Skin epidermis (tissue), 12 donors: Measurements from ENCODE around the gene CCDC60.

ENCODE experiments used
- H3K27ac ChIP-seq, 21 experiments: fragments of 200-600 bp; sonication (generic) in 11 of 21; one replicate each; pipeline ENCODE4 v1.5.0; 2020; ENCODE audit warnings: mild to moderate bottlenecking in 3 of 21, inconsistent platforms in 2 of 21, moderate library complexity in 2 of 21
- H3K4me3 ChIP-seq, 7 experiments: fragments of 200-600 bp; sonication (generic) in 2 of 7; one replicate each; pipeline ENCODE4 v1.5.0; 2020; ENCODE audit warnings: inconsistent platforms in 2 of 7, mild to moderate bottlenecking in 2 of 7, moderate library complexity in 1 of 7

Gene CCDC60

GRCh38 chr12:119431151-119431550 is 96.6 kb downstream of the CCDC60 start:
- Histone ChIP-seq H3K27ac (no peak overlapping the region), H3K4me3 (no peak overlapping the region)

GRCh38 chr12:119432949-119433348 is 98.4 kb downstream of the CCDC60 start:
- H3K4me3 ChIP-seq: no peak overlapping the region
- H3K27ac ChIP-seq: no peak overlapping the region

GRCh38 chr12:119440803-119441360 is 106.4 kb downstream of the CCDC60 start:
- H3K27ac ChIP-seq: no peak overlapping the region
- H3K4me3 ChIP-seq: no peak overlapping the region

- Histone ChIP-seq H3K27ac (no peak overlapping the region), H3K4me3 (no peak overlapping the region)
These were observed 110.0 kb downstream of the CCDC60 start for GRCh38 chr12:119444462-119445044.

GRCh38 chr12:119446459-119446858 is 111.9 kb downstream of the CCDC60 start:
- Histone ChIP-seq H3K27ac (no peak overlapping the region), H3K4me3 (no peak overlapping the region)

- H3K27ac ChIP-seq: no peak overlapping the region
These were observed 112.6 kb downstream of the CCDC60 start for GRCh38 chr12:119447126-119447525.

GRCh38 chr12:119447618-119448017 is 113.1 kb downstream of the CCDC60 start:
- no peak overlapping the region for H3K4me3 ChIP-seq
- no peak overlapping the region for H3K27ac ChIP-seq

More at GRCh38 chr12:119447126-119447525, 112.6 kb downstream of the CCDC60 start:
- no peak overlapping the region for H3K4me3 ChIP-seq

GRCh38 chr12:119448611-119449131 is 114.1 kb downstream of the CCDC60 start:
- Histone ChIP-seq H3K27ac (no peak overlapping the region), H3K4me3 (no peak overlapping the region)

GRCh38 chr12:119450771-119451170 is 116.2 kb downstream of the CCDC60 start:
- Histone ChIP-seq H3K27ac (no peak overlapping the region), H3K4me3 (no peak overlapping the region)

- no peak overlapping the region for H3K27ac ChIP-seq
- H3K4me3 ChIP-seq: no peak overlapping the region
These were observed 122.3 kb downstream of the CCDC60 start for GRCh38 chr12:119456824-119457223.

- H3K27ac ChIP-seq: no peak overlapping the region
- H3K4me3 ChIP-seq: no peak overlapping the region
These were observed 122.7 kb downstream of the CCDC60 start for GRCh38 chr12:119457271-119457670.

- H3K4me3 ChIP-seq: no peak overlapping the region
- H3K27ac ChIP-seq: no peak overlapping the region
These were observed 125.0 kb downstream of the CCDC60 start for GRCh38 chr12:119459481-119459880.

GRCh38 chr12:119460876-119461275 is 126.3 kb downstream of the CCDC60 start:
- no peak overlapping the region for H3K4me3 ChIP-seq
- H3K27ac ChIP-seq: no peak overlapping the region

- no peak overlapping the region for H3K4me3 ChIP-seq
- H3K27ac ChIP-seq: no peak overlapping the region
These were observed 127.2 kb downstream of the CCDC60 start for GRCh38 chr12:119461636-119462214.

- Histone ChIP-seq H3K27ac (no peak overlapping the region), H3K4me3 (no peak overlapping the region)
These were observed 128.8 kb downstream of the CCDC60 start for GRCh38 chr12:119463211-119463926.

GRCh38 chr12:119468296-119468695 is 133.8 kb downstream of the CCDC60 start:
- Histone ChIP-seq H3K27ac (no peak overlapping the region), H3K4me3 (no peak overlapping the region)

GRCh38 chr12:119475650-119476049 is 141.1 kb downstream of the CCDC60 start:
- Histone ChIP-seq H3K4me3 (no peak overlapping the region), H3K27ac (no peak overlapping the region)

GRCh38 chr12:119476951-119477350 is 142.4 kb downstream of the CCDC60 start:
- Histone ChIP-seq H3K27ac (no peak overlapping the region), H3K4me3 (no peak overlapping the region)

GRCh38 chr12:119479121-119479561 is 144.6 kb downstream of the CCDC60 start:
- Histone ChIP-seq H3K4me3 (no peak overlapping the region), H3K27ac (no peak overlapping the region)

GRCh38 chr12:119480551-119480950 is 146.0 kb downstream of the CCDC60 start:
- H3K27ac ChIP-seq: no peak overlapping the region

More at GRCh38 chr12:119480551-119480950, 146.0 kb downstream of the CCDC60 start:
- no peak overlapping the region for H3K4me3 ChIP-seq
